ENCODE data around the gene NCOA7.
A peak's percentile ranks its signal among the peaks of the same experiment; 100 is the strongest.
"Not testable (repeated sequence)": the region's sequence is repeated elsewhere in the genome, so short reads cannot be mapped to it uniquely, and the experiment has no call there.

The NCOA7 gene

GRCh38 chr6:125935520-125935919, 144.8 kb downstream of the NCOA7 start:
- not testable (repeated sequence) for ATAC-seq

GRCh38 chr6:125939026-125939425, 148.3 kb downstream of the NCOA7 start:
- TF ChIP-seq POU6F1 (CRISPR knock-in tag; IDR thresholded peaks at IDR 0.05; ENCODE audit: borderline replicate concordance, low read depth) (no peak), ZC3H10 (CRISPR knock-in tag; IDR thresholded peaks at IDR 0.05) (no peak), ZNF70 (CRISPR knock-in tag; IDR thresholded peaks at IDR 0.05) (no peak), SNAI2 (CRISPR knock-in tag; IDR thresholded peaks at IDR 0.05) (no peak), RARB (CRISPR knock-in tag; IDR thresholded peaks at IDR 0.05) (no peak)
- no peak for ATAC-seq

More at GRCh38 chr6:125935520-125935919, 144.8 kb downstream of the NCOA7 start:
- TF ChIP-seq ZNF8 (CRISPR knock-in tag; IDR thresholded peaks at IDR 0.05), result peak; percentile 76

- ATAC-seq, result no peak
- TF ChIP-seq ZNF8 (CRISPR knock-in tag; IDR thresholded peaks at IDR 0.05) (no peak), CSRNP3 (CRISPR knock-in tag; IDR thresholded peaks at IDR 0.05) (no peak)
Measured at GRCh38 chr6:125939791-125940190, 149.0 kb downstream of the NCOA7 start.

GRCh38 chr6:125940247-125941041, 149.7 kb downstream of the NCOA7 start:
- ATAC-seq, result peak; percentile 25; the same call in 2 of the 3 replicates
- TF ChIP-seq ZNF8 (CRISPR knock-in tag; IDR thresholded peaks at IDR 0.05) (no peak), ISL1 (CRISPR knock-in tag; IDR thresholded peaks at IDR 0.05) (peak; percentile 8; the same call in 1 of the 2 replicates)

GRCh38 chr6:125942672-125943527, 152.1 kb downstream of the NCOA7 start:
- ATAC-seq, result no peak
- TF ChIP-seq TCF4 (CRISPR knock-in tag; IDR thresholded peaks at IDR 0.05; ENCODE audit: borderline replicate concordance), result no peak
- no peak for TF ChIP-seq BACH2 (CRISPR knock-in tag; IDR thresholded peaks at IDR 0.05; ENCODE audit: borderline replicate concordance)
- no peak for TF ChIP-seq POU6F1 (CRISPR knock-in tag; IDR thresholded peaks at IDR 0.05; ENCODE audit: borderline replicate concordance, low read depth)
- no peak for TF ChIP-seq ZC3H10 (CRISPR knock-in tag; IDR thresholded peaks at IDR 0.05)
- TF ChIP-seq CSDC2 (CRISPR knock-in tag; IDR thresholded peaks at IDR 0.05), result no peak
- no peak for TF ChIP-seq ISL1 (CRISPR knock-in tag; IDR thresholded peaks at IDR 0.05)
- TF ChIP-seq ZFP3 (CRISPR knock-in tag; IDR thresholded peaks at IDR 0.05), result no peak
- TF ChIP-seq TOX (CRISPR knock-in tag; IDR thresholded peaks at IDR 0.05; ENCODE audit: borderline replicate concordance), result no peak
- no peak for TF ChIP-seq ZNF565 (CRISPR knock-in tag; conservative IDR thresholded peaks at IDR 0.05; ENCODE audit: low read depth)
- no peak for TF ChIP-seq OSR1 (CRISPR knock-in tag; IDR thresholded peaks at IDR 0.05)
- no peak for TF ChIP-seq ZNF8 (CRISPR knock-in tag; IDR thresholded peaks at IDR 0.05)
- TF ChIP-seq PATZ1 (CRISPR knock-in tag; IDR thresholded peaks at IDR 0.05; ENCODE audit: borderline replicate concordance), result no peak
- no peak for TF ChIP-seq RARB (CRISPR knock-in tag; IDR thresholded peaks at IDR 0.05)
- no peak for TF ChIP-seq GLIS3 (CRISPR knock-in tag; IDR thresholded peaks at IDR 0.05)
- TF ChIP-seq CSRNP3 (CRISPR knock-in tag; IDR thresholded peaks at IDR 0.05), result no peak
- no peak for TF ChIP-seq TSHZ2 (CRISPR knock-in tag; IDR thresholded peaks at IDR 0.05)
- no peak for TF ChIP-seq ESRRG (CRISPR knock-in tag; IDR thresholded peaks at IDR 0.05)
- no peak for TF ChIP-seq SNAI2 (CRISPR knock-in tag; IDR thresholded peaks at IDR 0.05)
- no peak for TF ChIP-seq ARNTL (CRISPR knock-in tag; IDR thresholded peaks at IDR 0.05; ENCODE audit: borderline replicate concordance, low read depth)
- TF ChIP-seq ZFP30 (CRISPR knock-in tag; IDR thresholded peaks at IDR 0.05), result no peak
